UCSD-AML1 (cell line): ENCODE results near the gene LRP1B.
"Not testable (repeated sequence)": the region's sequence is repeated elsewhere in the genome, so short reads cannot be mapped to it uniquely, and the experiment has no call there.

Experiments
- DNase-seq: peaks from one replicate; lab custom pipeline; 2025; ENCODE audit not compliant: unreplicated experiment; lab: John Stamatoyannopoulos, UW

The LRP1B gene

GRCh38 chr2:140416577-140416976 is 1714.2 kb downstream of the LRP1B start:
- DNase-seq = no peak

- DNase-seq = not testable (repeated sequence)
Observed at GRCh38 chr2:140415035-140415434, 1715.8 kb downstream of the LRP1B start.

- no peak for DNase-seq
Observed at GRCh38 chr2:140410695-140411094, 1720.1 kb downstream of the LRP1B start.

GRCh38 chr2:140401056-140401455 is 1729.8 kb downstream of the LRP1B start:
- DNase-seq = no peak

- DNase-seq = no peak
Observed at GRCh38 chr2:140392824-140393223, 1738.0 kb downstream of the LRP1B start.

GRCh38 chr2:140384946-140385345 is 1745.9 kb downstream of the LRP1B start:
- no peak for DNase-seq

- DNase-seq = no peak
Observed at GRCh38 chr2:140383781-140384180, 1747.0 kb downstream of the LRP1B start.

GRCh38 chr2:140376686-140377085 is 1754.1 kb downstream of the LRP1B start:
- DNase-seq = no peak

GRCh38 chr2:140363131-140363530 is 1767.7 kb downstream of the LRP1B start:
- no peak for DNase-seq

GRCh38 chr2:140362361-140362760 is 1768.5 kb downstream of the LRP1B start:
- DNase-seq = no peak

GRCh38 chr2:140359056-140359771 is 1771.6 kb downstream of the LRP1B start:
- no peak for DNase-seq

GRCh38 chr2:140356697-140357096 is 1774.1 kb downstream of the LRP1B start:
- no peak for DNase-seq

- no peak for DNase-seq
Observed at GRCh38 chr2:140355511-140356090, 1775.2 kb downstream of the LRP1B start.

- no peak for DNase-seq
Observed at GRCh38 chr2:140354544-140354943, 1776.3 kb downstream of the LRP1B start.

- no peak for DNase-seq
Observed at GRCh38 chr2:140353541-140353940, 1777.3 kb downstream of the LRP1B start.

GRCh38 chr2:140351692-140352091 is 1779.1 kb downstream of the LRP1B start:
- no peak for DNase-seq

GRCh38 chr2:140349695-140350094 is 1781.1 kb downstream of the LRP1B start:
- DNase-seq = no peak

GRCh38 chr2:140348826-140349225 is 1782.0 kb downstream of the LRP1B start:
- no peak for DNase-seq

GRCh38 chr2:140344838-140345237 is 1786.0 kb downstream of the LRP1B start:
- no peak for DNase-seq

GRCh38 chr2:140344266-140344665 is 1786.5 kb downstream of the LRP1B start:
- not testable (repeated sequence) for DNase-seq

GRCh38 chr2:140338795-140339194 is 1792.0 kb downstream of the LRP1B start:
- no peak for DNase-seq

GRCh38 chr2:140337061-140337460 is 1793.8 kb downstream of the LRP1B start:
- no peak for DNase-seq

GRCh38 chr2:140316345-140316744 is 1814.5 kb downstream of the LRP1B start:
- DNase-seq = no peak
